ENCODE measurements around the gene NDUFS7. TPM values are rescaled to one million over a fixed set of nuclear protein-coding genes. Genes with fewer than 3 reads are reported as not detected.

NDUFS7 gene
- total and polyA plus RNA-seq, 2 donors from 2014 or later = 85.5 to 265 TPM

DNA sequence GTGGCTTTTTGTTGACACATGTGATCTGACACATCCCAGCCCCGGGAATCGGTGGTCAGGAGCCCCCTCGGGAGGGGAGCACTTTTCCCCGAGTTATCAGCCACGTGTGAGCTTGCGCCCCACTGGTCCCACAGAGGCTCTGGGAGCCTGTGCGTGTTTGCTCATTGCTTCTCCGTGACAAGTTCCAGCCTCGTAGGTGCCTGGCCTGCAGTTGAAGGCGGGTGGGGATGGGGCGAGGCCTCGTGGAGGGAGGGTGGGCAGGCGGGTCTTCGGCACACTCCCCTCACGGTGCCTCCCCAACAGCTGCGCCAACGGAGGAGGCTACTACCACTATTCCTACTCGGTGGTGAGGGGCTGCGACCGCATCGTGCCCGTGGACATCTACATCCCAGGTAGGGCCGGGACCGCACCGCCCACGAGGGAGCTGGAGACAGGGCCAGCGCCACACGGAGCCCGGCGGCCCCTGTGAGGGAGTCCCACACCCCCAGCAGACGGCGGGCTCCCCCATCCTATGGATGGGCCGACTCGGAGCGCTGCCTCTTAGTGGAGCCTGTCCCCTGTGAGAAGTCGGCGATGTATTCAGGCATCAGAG lies 9.3 kb downstream of the NDUFS7 start:
- Histone ChIP-seq H3K9ac (ENCODE audit: low read length in 3 of 3) (no peak overlapping the region), H3K27ac (ENCODE audit: low read depth in 2 of 2, low read length in 2 of 2) (no peak overlapping the region), H3K27me3 (ENCODE audit: control insufficient read depth, insufficient read depth, low read length) (no peaks in the 10 kb centered on the region), H3K9me3 (ENCODE audit: control insufficient read depth in 2 of 3, insufficient read depth in 1 of 3, low read length in 3 of 3) (no peaks in the 10 kb centered on the region), H3K4me3 (ENCODE audit: low read length in 3 of 3) (no peak overlapping the region), H3K36me3 (ENCODE audit: control insufficient read depth in 2 of 3, insufficient read depth in 3 of 3, low read length in 3 of 3) (peaks cover 4 to 27% (median 18%) of the 10 kb centered on the region in 3 donors), H3K4me1 (ENCODE audit: control insufficient read depth in 2 of 3, insufficient read depth in 2 of 3, low read depth in 1 of 3, low read length in 3 of 3) (no peaks in the 10 kb centered on the region)
- TF ChIP-seq, protein P1, sequence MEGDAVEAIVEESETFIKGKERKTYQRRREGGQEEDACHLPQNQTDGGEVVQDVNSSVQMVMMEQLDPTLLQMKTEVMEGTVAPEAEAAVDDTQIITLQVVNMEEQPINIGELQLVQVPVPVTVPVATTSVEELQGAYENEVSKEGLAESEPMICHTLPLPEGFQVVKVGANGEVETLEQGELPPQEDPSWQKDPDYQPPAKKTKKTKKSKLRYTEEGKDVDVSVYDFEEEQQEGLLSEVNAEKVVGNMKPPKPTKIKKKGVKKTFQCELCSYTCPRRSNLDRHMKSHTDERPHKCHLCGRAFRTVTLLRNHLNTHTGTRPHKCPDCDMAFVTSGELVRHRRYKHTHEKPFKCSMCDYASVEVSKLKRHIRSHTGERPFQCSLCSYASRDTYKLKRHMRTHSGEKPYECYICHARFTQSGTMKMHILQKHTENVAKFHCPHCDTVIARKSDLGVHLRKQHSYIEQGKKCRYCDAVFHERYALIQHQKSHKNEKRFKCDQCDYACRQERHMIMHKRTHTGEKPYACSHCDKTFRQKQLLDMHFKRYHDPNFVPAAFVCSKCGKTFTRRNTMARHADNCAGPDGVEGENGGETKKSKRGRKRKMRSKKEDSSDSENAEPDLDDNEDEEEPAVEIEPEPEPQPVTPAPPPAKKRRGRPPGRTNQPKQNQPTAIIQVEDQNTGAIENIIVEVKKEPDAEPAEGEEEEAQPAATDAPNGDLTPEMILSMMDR (IDR thresholded peaks at IDR 0.05; ENCODE audit: borderline replicate concordance, extremely low read depth, insufficient read depth) = no peak
- DNase-seq (peak in 1 of 5 donors; percentile 71), FAIRE-seq (no peak)
- intact Hi-C loops (cut with DNase I) = no loop called here

DNA sequence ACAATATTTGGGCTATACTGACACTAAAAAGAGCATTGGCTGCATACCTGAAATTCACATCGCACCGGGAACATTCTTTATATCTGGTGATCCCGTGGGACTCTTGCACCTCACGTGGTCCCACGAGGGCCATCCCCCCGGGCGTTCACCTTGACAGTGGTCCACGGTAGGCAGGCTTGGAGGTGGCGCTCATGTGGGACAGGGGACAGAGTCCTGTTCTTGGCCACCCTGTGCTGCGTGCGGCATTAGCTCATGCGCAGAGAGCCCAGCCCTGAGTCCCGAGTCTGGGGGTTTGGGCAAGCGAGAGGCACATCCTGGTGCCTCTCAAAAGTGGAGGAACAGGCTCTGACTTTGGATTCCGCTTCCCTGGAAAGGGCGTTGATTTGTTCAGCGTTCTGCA lies 10.1 kb downstream of the NDUFS7 start:
- H3K4me1 ChIP-seq (ENCODE audit: control insufficient read depth in 2 of 3, insufficient read depth in 2 of 3, low read depth in 1 of 3, low read length in 3 of 3) = no peaks in the 10 kb centered on the region
- H3K36me3 ChIP-seq (ENCODE audit: control insufficient read depth in 2 of 3, insufficient read depth in 3 of 3, low read length in 3 of 3) = peaks cover 3 to 26% (median 17%) of the 10 kb centered on the region in 3 donors
- H3K4me3 ChIP-seq (ENCODE audit: low read length in 3 of 3) = no peak overlapping the region
- DNase-seq = peak in 1 of 5 donors; percentile 63
- intact Hi-C loops (cut with DNase I) = no loop called here
- no peaks in the 10 kb centered on the region for H3K27me3 ChIP-seq (ENCODE audit: control insufficient read depth, insufficient read depth, low read length)
- no peaks in the 10 kb centered on the region for H3K9me3 ChIP-seq (ENCODE audit: control insufficient read depth in 2 of 3, insufficient read depth in 1 of 3, low read length in 3 of 3)
- no peak for FAIRE-seq
- TF ChIP-seq, protein P1 (IDR thresholded peaks at IDR 0.05; ENCODE audit: borderline replicate concordance, extremely low read depth, insufficient read depth) = no peak
- no peak overlapping the region for H3K27ac ChIP-seq (ENCODE audit: low read depth in 2 of 2, low read length in 2 of 2)
- no peak overlapping the region for H3K9ac ChIP-seq (ENCODE audit: low read length in 3 of 3)

DNA sequence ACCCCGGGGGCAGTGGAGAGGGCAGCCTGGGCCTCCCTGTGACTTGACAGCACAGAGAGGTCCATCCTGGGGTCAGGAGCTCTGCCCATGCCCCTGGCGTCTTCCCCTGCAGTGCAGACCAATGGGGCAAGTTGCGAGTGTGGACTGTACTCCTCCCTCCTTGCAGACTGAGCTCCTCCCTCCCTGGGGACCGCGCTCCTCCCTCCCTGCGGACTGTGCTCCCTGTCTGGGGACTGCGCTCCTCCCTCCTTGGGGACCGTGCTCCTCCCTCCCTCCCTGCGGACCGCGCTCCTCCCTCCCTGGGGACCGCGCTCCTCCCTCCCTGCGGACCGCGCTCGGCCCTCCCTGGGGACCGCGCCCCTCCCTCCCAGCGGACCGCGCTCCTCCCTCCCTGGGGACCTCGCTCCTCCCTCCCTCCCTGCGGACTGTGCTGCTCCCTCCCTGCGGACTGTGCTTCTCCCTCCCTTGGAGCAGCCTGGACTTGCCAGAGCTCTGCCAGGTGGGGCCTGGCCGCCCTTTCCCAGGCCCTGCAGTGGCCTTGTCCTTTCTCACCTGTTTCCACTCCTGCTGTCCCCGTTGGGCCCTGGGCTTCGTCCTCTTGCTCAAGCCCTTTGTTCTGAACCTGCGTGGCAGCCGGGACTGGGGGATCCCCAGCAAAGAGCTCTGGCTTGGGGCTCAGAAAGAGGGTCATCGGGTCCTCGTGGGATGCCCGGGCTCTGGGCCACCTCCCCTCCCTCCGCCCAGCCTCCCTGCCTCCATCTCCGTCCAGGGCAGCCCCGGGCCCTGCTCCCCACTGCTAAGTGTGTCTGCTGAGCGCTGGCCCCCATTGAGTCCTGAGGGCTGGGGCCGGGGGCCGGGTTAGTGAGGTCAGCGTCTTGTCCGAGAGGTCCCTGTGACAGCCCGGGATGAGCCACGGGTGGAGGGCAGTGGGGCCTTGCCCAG lies 10.8 kb downstream of the NDUFS7 start:
- no peaks in the 10 kb centered on the region for H3K27me3 ChIP-seq (ENCODE audit: control insufficient read depth, insufficient read depth, low read length)
- TF ChIP-seq, protein P1 (IDR thresholded peaks at IDR 0.05; ENCODE audit: borderline replicate concordance, extremely low read depth, insufficient read depth) = no peak
- no peaks in the 10 kb centered on the region for H3K4me1 ChIP-seq (ENCODE audit: control insufficient read depth in 2 of 3, insufficient read depth in 2 of 3, low read depth in 1 of 3, low read length in 3 of 3)
- no peak overlapping the region for H3K27ac ChIP-seq (ENCODE audit: low read depth in 2 of 2, low read length in 2 of 2)
- peaks cover 0 to 19% (median 12%) of the 10 kb centered on the region in 3 donors for H3K36me3 ChIP-seq (ENCODE audit: control insufficient read depth in 2 of 3, insufficient read depth in 3 of 3, low read length in 3 of 3)
- intact Hi-C loops (cut with DNase I) = no loop called here
- no peak overlapping the region for H3K9ac ChIP-seq (ENCODE audit: low read length in 3 of 3)
- no peaks in the 10 kb centered on the region for H3K9me3 ChIP-seq (ENCODE audit: control insufficient read depth in 2 of 3, insufficient read depth in 1 of 3, low read length in 3 of 3)
- DNase-seq (peak in 4 of 5 donors; percentile 38 to 72 (median 60)), FAIRE-seq (no peak)
- H3K4me3 ChIP-seq (ENCODE audit: low read length in 3 of 3) = no peak overlapping the region

Measured in kidney (tissue), 14 donors.